ENCODE data around the gene TNF.

The TNF gene

DNA sequence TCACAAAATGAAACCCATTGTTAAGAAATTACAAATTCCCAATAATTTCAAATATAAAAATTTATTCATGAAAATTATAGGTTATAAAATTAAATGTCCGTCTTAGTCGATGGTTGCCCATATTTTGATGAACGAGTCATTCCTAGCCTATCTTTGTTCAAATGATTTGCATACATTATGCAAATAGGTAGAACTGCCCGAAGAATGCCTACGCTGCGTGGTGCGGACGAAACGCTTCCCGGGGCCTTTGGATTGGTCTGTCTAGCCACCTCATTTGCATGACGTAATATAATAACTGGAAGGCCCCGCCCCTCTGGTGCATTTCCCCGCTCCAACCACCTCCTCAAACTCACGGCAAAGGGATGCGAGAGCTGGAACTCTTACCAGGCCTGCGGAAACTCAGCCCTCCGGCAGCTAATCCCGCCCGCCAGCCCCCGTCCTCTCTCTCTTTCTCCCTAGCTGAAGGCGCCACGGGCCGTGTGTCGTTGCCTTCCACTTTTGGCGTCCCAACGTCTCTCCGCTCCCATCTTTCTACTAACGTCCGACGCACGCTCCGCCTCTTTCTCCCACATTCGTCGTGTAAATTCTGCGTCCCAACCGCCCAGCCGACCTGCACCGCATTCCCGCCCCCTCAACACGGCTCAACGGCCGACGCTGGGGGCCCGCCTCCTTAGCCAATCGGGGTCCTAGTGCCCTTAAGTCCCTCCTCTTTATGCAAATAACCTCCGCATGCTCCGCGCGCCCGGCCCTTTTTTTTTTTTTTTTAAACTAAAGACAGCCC lies 44.6 kb downstream of the TNF start:
- Histone ChIP-seq H4K20me1 (ENCODE audit: insufficient read depth, low read length, poor library complexity, severe bottlenecking) (peaks cover 42% of the 10 kb centered on the region), H3K9ac (ENCODE audit: low read depth, low read length, poor library complexity, severe bottlenecking) (peak overlapping the region; percentile 77), H3F3A (ENCODE audit: low read depth) (peaks cover 12% of the 10 kb centered on the region; the same call in 1 of the 2 replicates), H3K9me2 (replicated peaks; ENCODE audit: low read depth, low read length) (no peaks in the 10 kb centered on the region), H3K27me3 (ENCODE audit: insufficient read depth, low read length, poor library complexity, severe bottlenecking) (peaks cover 10% of the 10 kb centered on the region), H3K4me2 (ENCODE audit: low read depth, low read length, poor library complexity, severe bottlenecking) (peak overlapping the region; percentile 97), H3K4me3 (ENCODE audit: low read length, poor library complexity, severe bottlenecking) (peak overlapping the region; percentile 94), H2AFZ (ENCODE audit: low read length) (peak overlapping the region; percentile 68; the same call in 1 of the 2 replicates), H3K9me3 (ENCODE audit: insufficient read depth, low read depth, low read length) (no peaks in the 10 kb centered on the region), H3K79me2 (ENCODE audit: insufficient read depth, low read length) (peaks cover 85% of the 10 kb centered on the region), H3K36me3 (ENCODE audit: insufficient read depth, low read length) (peaks cover 23% of the 10 kb centered on the region; the same call in 1 of the 2 replicates), H3K4me1 (ENCODE audit: insufficient read depth, low read length, poor library complexity, severe bottlenecking) (peaks cover 56% of the 10 kb centered on the region)
- TF ChIP-seq, protein P1, sequence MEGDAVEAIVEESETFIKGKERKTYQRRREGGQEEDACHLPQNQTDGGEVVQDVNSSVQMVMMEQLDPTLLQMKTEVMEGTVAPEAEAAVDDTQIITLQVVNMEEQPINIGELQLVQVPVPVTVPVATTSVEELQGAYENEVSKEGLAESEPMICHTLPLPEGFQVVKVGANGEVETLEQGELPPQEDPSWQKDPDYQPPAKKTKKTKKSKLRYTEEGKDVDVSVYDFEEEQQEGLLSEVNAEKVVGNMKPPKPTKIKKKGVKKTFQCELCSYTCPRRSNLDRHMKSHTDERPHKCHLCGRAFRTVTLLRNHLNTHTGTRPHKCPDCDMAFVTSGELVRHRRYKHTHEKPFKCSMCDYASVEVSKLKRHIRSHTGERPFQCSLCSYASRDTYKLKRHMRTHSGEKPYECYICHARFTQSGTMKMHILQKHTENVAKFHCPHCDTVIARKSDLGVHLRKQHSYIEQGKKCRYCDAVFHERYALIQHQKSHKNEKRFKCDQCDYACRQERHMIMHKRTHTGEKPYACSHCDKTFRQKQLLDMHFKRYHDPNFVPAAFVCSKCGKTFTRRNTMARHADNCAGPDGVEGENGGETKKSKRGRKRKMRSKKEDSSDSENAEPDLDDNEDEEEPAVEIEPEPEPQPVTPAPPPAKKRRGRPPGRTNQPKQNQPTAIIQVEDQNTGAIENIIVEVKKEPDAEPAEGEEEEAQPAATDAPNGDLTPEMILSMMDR (conservative IDR thresholded peaks at IDR 0.05; ENCODE audit: low read length): no peak
- TF ChIP-seq EZH2phosphoT487 (IDR thresholded peaks at IDR 0.05; ENCODE audit: borderline replicate concordance): no peak

DNA sequence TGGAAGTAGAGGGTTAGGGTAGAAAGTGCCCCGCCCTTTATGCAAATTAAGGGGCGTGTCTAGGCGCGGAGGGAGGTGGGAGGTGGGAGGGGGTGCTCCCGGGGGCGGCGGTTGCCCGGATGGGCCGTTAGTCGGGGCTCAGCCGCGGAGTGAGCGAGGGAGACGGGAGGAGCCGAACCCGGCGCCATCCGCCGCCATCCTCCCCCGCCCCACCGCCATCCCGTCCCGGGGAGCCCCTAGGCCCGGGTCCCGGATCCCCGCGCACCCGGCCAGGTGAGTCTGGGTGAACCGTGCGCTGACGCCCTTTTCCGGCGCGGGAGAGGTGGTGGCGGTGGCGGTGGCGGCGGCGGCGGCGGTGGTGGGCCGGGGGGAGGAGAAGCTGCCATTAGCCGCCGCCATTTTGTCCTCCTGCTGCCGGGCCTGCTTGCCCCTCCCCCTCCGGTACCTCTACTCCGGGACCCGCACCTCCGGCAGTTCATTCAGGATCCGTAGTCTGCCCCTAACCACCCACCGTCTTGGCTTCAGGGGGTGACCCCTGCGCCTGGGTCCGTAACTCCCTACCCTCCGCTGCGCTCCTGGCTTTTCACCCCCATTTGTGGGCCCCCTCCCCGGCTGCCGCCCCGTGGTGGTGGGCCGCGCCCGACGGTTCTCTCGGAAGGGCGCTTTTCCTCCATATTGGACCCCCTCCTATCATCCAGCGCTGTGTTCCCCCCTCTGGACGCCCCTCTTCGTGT lies 45.4 kb downstream of the TNF start, which contains the start of gene PRRC2A:
PRRC2A (plus strand) TSS at position 130 of the 734 bp plus-strand sequence. CDS start 2,075 bp downstream, outside the sequence.
- Histone ChIP-seq H3K4me2 (ENCODE audit: low read depth, low read length, poor library complexity, severe bottlenecking) (peak within 1 kb of the TSS; percentile 99), H3K27me3 (ENCODE audit: insufficient read depth, low read length, poor library complexity, severe bottlenecking) (peaks cover 10% of the 10 kb centered on the region), H3K9me2 (replicated peaks; ENCODE audit: low read depth, low read length) (no peaks in the 10 kb centered on the region), H3K4me1 (ENCODE audit: insufficient read depth, low read length, poor library complexity, severe bottlenecking) (peaks cover 51% of the 10 kb centered on the region), H3K4me3 (ENCODE audit: low read length, poor library complexity, severe bottlenecking) (peak within 1 kb of the TSS; percentile 94), H3F3A (ENCODE audit: low read depth) (peaks cover 8% of the 10 kb centered on the region; the same call in 1 of the 2 replicates), H3K36me3 (ENCODE audit: insufficient read depth, low read length) (peaks cover 30% of the 10 kb centered on the region), H2AFZ (ENCODE audit: low read length) (peak within 1 kb of the TSS; percentile 68; the same call in 1 of the 2 replicates), H3K79me2 (ENCODE audit: insufficient read depth, low read length) (peaks cover 87% of the 10 kb centered on the region), H3K9me3 (ENCODE audit: insufficient read depth, low read depth, low read length) (no peaks in the 10 kb centered on the region), H4K20me1 (ENCODE audit: insufficient read depth, low read length, poor library complexity, severe bottlenecking) (peaks cover 49% of the 10 kb centered on the region), H3K9ac (ENCODE audit: low read depth, low read length, poor library complexity, severe bottlenecking) (peak within 1 kb of the TSS; percentile 99)
- TF ChIP-seq, protein P1 (conservative IDR thresholded peaks at IDR 0.05; ENCODE audit: low read length): no peak
- TF ChIP-seq EZH2phosphoT487 (IDR thresholded peaks at IDR 0.05; ENCODE audit: borderline replicate concordance): no peak

DNA sequence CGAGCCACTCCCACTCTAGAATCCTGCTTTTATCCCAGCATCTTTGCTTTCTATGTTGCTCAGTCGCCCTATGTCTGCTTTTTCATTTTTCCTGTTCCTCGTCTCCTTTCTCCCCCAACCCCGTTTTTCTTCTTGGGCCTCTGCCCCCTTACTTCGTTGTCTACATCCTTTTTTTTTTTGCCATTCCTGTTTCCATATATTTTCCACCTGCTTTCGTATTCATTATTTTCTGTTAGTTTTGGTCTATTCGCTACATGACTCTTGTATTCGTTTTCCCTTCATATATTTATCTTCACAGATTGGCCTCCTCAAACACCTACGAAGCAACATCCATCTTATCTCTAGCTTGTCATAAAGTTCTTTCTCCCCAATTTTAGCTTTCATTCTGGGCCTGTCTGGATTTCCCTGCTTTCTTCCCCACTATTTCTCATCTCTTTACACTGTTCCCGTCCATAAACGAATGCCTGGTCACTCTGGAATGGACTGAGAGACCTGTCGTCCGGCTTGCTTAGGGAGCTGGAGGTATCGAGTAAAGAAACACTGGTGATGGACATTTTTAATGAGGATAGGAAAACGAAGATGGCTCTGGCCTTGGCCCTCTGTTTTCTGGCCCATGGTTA lies 46.1 kb downstream of the TNF start:
- Histone ChIP-seq H4K20me1 (ENCODE audit: insufficient read depth, low read length, poor library complexity, severe bottlenecking) (peaks cover 56% of the 10 kb centered on the region), H3K79me2 (ENCODE audit: insufficient read depth, low read length) (peaks cover 87% of the 10 kb centered on the region), H3K4me1 (ENCODE audit: insufficient read depth, low read length, poor library complexity, severe bottlenecking) (peaks cover 49% of the 10 kb centered on the region), H3K9me3 (ENCODE audit: insufficient read depth, low read depth, low read length) (no peaks in the 10 kb centered on the region), H3K36me3 (ENCODE audit: insufficient read depth, low read length) (peaks cover 37% of the 10 kb centered on the region), H2AFZ (ENCODE audit: low read length) (no peak overlapping the region), H3F3A (ENCODE audit: low read depth) (peaks cover 8% of the 10 kb centered on the region; the same call in 1 of the 2 replicates), H3K4me2 (ENCODE audit: low read depth, low read length, poor library complexity, severe bottlenecking) (peak overlapping the region; percentile 99), H3K4me3 (ENCODE audit: low read length, poor library complexity, severe bottlenecking) (peak overlapping the region; percentile 94), H3K27me3 (ENCODE audit: insufficient read depth, low read length, poor library complexity, severe bottlenecking) (peaks cover 10% of the 10 kb centered on the region), H3K9ac (ENCODE audit: low read depth, low read length, poor library complexity, severe bottlenecking) (peak overlapping the region; percentile 99), H3K9me2 (replicated peaks; ENCODE audit: low read depth, low read length) (no peaks in the 10 kb centered on the region)
- TF ChIP-seq EZH2phosphoT487 (IDR thresholded peaks at IDR 0.05; ENCODE audit: borderline replicate concordance): no peak
- TF ChIP-seq, protein P1 (conservative IDR thresholded peaks at IDR 0.05; ENCODE audit: low read length): no peak

Data from Loucy (cell line).